ENCODE results near the gene NDP. TPM values are rescaled to one million over a fixed set of nuclear protein-coding genes. Genes with fewer than 3 reads are reported as not detected.
"Not testable (repeated sequence)": the region's sequence is repeated elsewhere in the genome, so short reads cannot be mapped to it uniquely, and the experiment has no call there.

The NDP gene
- total RNA-seq, 2 experiments from 2014 or later, result not detected

DNA sequence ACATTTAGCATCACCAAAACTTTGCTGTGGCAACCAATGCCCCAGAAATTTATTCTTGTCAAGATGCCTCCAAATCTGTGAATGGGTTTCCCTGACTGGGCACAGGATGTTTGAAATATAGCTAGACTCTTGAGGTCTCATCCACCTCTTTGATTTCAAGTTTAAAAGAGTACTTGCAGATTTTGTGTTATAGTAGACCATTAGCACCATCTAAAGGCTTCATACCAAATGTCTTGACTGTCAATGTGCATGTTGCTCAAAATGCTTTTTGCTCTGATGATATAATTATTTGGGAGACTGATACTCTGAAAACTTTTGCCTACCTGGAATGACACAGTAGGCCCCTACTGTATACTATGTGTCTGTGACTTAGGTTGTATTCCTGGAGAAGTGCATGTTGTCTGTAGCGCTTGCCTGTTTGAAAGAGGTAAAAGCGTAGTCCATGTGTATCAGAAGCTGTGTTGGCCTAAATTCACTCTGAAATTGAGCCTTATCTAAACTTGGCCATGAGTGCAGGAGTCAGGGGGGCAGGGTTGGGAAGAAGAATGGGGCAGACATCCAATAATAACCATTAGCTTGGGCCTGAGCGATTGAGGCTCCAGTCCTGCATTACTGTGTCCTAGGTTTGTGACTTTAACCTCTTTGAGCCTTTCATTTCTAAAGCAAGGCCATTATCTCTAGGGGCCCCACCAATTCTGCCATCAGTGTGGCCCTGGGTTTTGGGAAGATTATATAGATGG lies 33.8 kb downstream of the NDP start:
- no peaks in the 10 kb centered on the region for H3K9me3 Mint-ChIP-seq (ENCODE audit: low read depth)
- intact Hi-C loops (cut with DNase I, micrococcal nuclease), result loop anchor here in 1 of 2 experiments (5.0 kb wide), 1 partner anchor 102 kb away; no protein-coding TSS in a partner anchor
- no peaks in the 10 kb centered on the region for H3K4me1 Mint-ChIP-seq
- ATAC-seq (no peak), DNase-seq (no peak)
- ChIA-PET POLR2A (no interaction called here), CTCF (no interaction called here)
- no peaks in the 10 kb centered on the region for H3K36me3 Mint-ChIP-seq (ENCODE audit: low read depth)
- H3K27ac Mint-ChIP-seq, result no peak overlapping the region
- H3K4me3 Mint-ChIP-seq, result no peak overlapping the region
- H3K27me3 Mint-ChIP-seq, result no peaks in the 10 kb centered on the region

GRCh38 chrX:43922032-43922431 lies 51.2 kb downstream of the NDP start:
- POLR2A ChIA-PET; H3K4me1 Mint-ChIP-seq; H3K9me3 Mint-ChIP-seq (ENCODE audit: low read depth); DNase-seq; CTCF ChIA-PET; intact Hi-C loops (cut with DNase I, micrococcal nuclease); H3K36me3 Mint-ChIP-seq (ENCODE audit: low read depth); ATAC-seq; H3K27me3 Mint-ChIP-seq; H3K27ac Mint-ChIP-seq; H3K4me3 Mint-ChIP-seq: not testable (repeated sequence)

- H3K4me3 Mint-ChIP-seq; H3K9me3 Mint-ChIP-seq (ENCODE audit: low read depth); H3K27ac Mint-ChIP-seq; intact Hi-C loops (cut with DNase I, micrococcal nuclease); ATAC-seq; H3K4me1 Mint-ChIP-seq; H3K36me3 Mint-ChIP-seq (ENCODE audit: low read depth); CTCF ChIA-PET; DNase-seq; POLR2A ChIA-PET; H3K27me3 Mint-ChIP-seq: not testable (repeated sequence)
These were observed 62.4 kb downstream of the NDP start for GRCh38 chrX:43910772-43911171.

GRCh38 chrX:43910012-43910411 lies 63.2 kb downstream of the NDP start:
- no peaks in the 10 kb centered on the region for H3K36me3 Mint-ChIP-seq (ENCODE audit: low read depth)
- ChIA-PET POLR2A (no interaction called here), CTCF (no interaction called here)
- no peaks in the 10 kb centered on the region for H3K4me1 Mint-ChIP-seq
- H3K27ac Mint-ChIP-seq, result no peak overlapping the region
- peaks cover 2% of the 10 kb centered on the region for H3K27me3 Mint-ChIP-seq
- DNase-seq (no peak), ATAC-seq (no peak)
- intact Hi-C loops (cut with DNase I, micrococcal nuclease), result no loop called here
- H3K9me3 Mint-ChIP-seq (ENCODE audit: low read depth), result no peaks in the 10 kb centered on the region
- H3K4me3 Mint-ChIP-seq, result no peak overlapping the region

- peaks cover 2% of the 10 kb centered on the region for H3K27me3 Mint-ChIP-seq
- ATAC-seq (no peak), DNase-seq (no peak)
- intact Hi-C loops (cut with DNase I, micrococcal nuclease), result no loop called here
- no peaks in the 10 kb centered on the region for H3K9me3 Mint-ChIP-seq (ENCODE audit: low read depth)
- no peaks in the 10 kb centered on the region for H3K4me1 Mint-ChIP-seq
- ChIA-PET POLR2A (no interaction called here), CTCF (no interaction called here)
- H3K27ac Mint-ChIP-seq, result no peak overlapping the region
- no peaks in the 10 kb centered on the region for H3K36me3 Mint-ChIP-seq (ENCODE audit: low read depth)
- no peak overlapping the region for H3K4me3 Mint-ChIP-seq
These were observed 64.0 kb downstream of the NDP start for GRCh38 chrX:43909141-43909540.

- H3K4me3 Mint-ChIP-seq, result no peak overlapping the region
- DNase-seq (no peak), ATAC-seq (no peak)
- no peaks in the 10 kb centered on the region for H3K9me3 Mint-ChIP-seq (ENCODE audit: low read depth)
- no peaks in the 10 kb centered on the region for H3K36me3 Mint-ChIP-seq (ENCODE audit: low read depth)
- H3K4me1 Mint-ChIP-seq, result no peaks in the 10 kb centered on the region
- ChIA-PET CTCF (no interaction called here), POLR2A (no interaction called here)
- H3K27ac Mint-ChIP-seq, result no peak overlapping the region
- H3K27me3 Mint-ChIP-seq, result no peaks in the 10 kb centered on the region
- intact Hi-C loops (cut with DNase I, micrococcal nuclease), result no loop called here
These were observed 73.0 kb downstream of the NDP start for GRCh38 chrX:43899878-43900815.

Other genes starting within 250 kb of the NDP start
- gene MAOB, start 90.9 kb downstream of the NDP start, total RNA-seq, result under 1 TPM; 0.09 to 0.21 TPM